GM23248 (cell line): ENCODE data around the gene FRYL. TPM values are rescaled to one million over a fixed set of nuclear protein-coding genes. Genes with fewer than 3 reads are reported as not detected.

Source experiments
- DNase-seq: peaks from one replicate; pipeline ENCODE4 v3.0.0-alpha.2; 2015
- H2AFZ ChIP-seq: fragments of 200-600 bp; sonication (generic); 2 replicates; pipeline ENCODE4 v1.6.1; 2016; ENCODE audit warnings: antibody characterized with exemption
- H3F3A ChIP-seq: fragments of 200-600 bp; sonication (generic); 2 replicates; pipeline ENCODE4 v1.6.1; 2016; ENCODE audit warnings: mild to moderate bottlenecking, antibody characterized with exemption, mixed run types; ENCODE audit not compliant: insufficient read depth
- H3K27ac ChIP-seq: fragments of 200-600 bp; sonication (generic); 2 replicates; pipeline ENCODE4 v1.5.1; 2016; ENCODE audit warnings: mild to moderate bottlenecking
- H3K27me3 ChIP-seq: fragments of 200-600 bp; sonication (generic); replicated peaks from 2 replicates; pipeline ENCODE4 v1.6.1; 2016; ENCODE audit warnings: mild to moderate bottlenecking; ENCODE audit not compliant: insufficient read depth
- H3K36me3 ChIP-seq: fragments of 200-600 bp; sonication (generic); 2 replicates; pipeline ENCODE4 v1.6.1; 2016; ENCODE audit warnings: low read depth, mild to moderate bottlenecking
- H3K4me1 ChIP-seq: fragments of 200-600 bp; sonication (generic); 2 replicates; pipeline ENCODE4 v1.6.1; 2016; ENCODE audit warnings: mild to moderate bottlenecking; ENCODE audit not compliant: insufficient read depth
- H3K4me2 ChIP-seq: fragments of 200-600 bp; sonication (generic); one replicate; pipeline ENCODE4 v1.6.1; 2016; ENCODE audit warnings: mild to moderate bottlenecking; ENCODE audit not compliant: unreplicated experiment
- H3K4me3 ChIP-seq: fragments of 200-600 bp; sonication (generic); 2 replicates; pipeline ENCODE4 v1.5.1; 2016; ENCODE audit warnings: mild to moderate bottlenecking
- H3K79me2 ChIP-seq: fragments of 200-600 bp; sonication (generic); 2 replicates; pipeline ENCODE4 v1.6.1; 2016; ENCODE audit warnings: mild to moderate bottlenecking; ENCODE audit not compliant: insufficient read depth
- H3K9ac ChIP-seq: fragments of 200-600 bp; sonication (generic); 2 replicates; pipeline ENCODE4 v1.6.1; 2016; ENCODE audit warnings: mild to moderate bottlenecking
- H3K9me2 ChIP-seq: fragments of 200-600 bp; sonication (generic); 2 replicates; pipeline ENCODE4 v1.6.1; 2016; ENCODE audit warnings: mixed run types, mild to moderate bottlenecking, moderate library complexity; ENCODE audit not compliant: insufficient read depth
- H3K9me3 ChIP-seq: fragments of 200-600 bp; sonication (generic); one replicate; pipeline ENCODE4 v1.6.1; 2017; ENCODE audit warnings: low read depth
- H4K20me1 ChIP-seq: fragments of 200-600 bp; sonication (generic); 2 replicates; pipeline ENCODE4 v1.6.0; 2016; ENCODE audit not compliant: insufficient read depth
- EZH2 ChIP-seq: fragments of 200-600 bp; sonication (generic); IDR thresholded peaks from 2 replicates; pipeline ENCODE4 v1.6.1; 2018; ENCODE audit warnings: antibody characterized with exemption, mild to moderate bottlenecking; ENCODE audit not compliant: insufficient read depth, poor library complexity, severe bottlenecking
- EZH2phosphoT487 ChIP-seq: fragments of 200-600 bp; sonication (generic); IDR thresholded peaks from 2 replicates; pipeline ENCODE4 v1.6.1; 2018; ENCODE audit warnings: antibody characterized with exemption, moderate library complexity, mild to moderate bottlenecking, low read depth; ENCODE audit not compliant: insufficient read depth
- WGBS, 2 experiments: methylation state at CpG; one replicate each; pipeline ENCODE4 v1.1.6; 2015 to 2017; ENCODE audit warnings: low lambda C conversion rate in 2 of 2, low coverage in 1 of 2; ENCODE audit errors: missing lambda C conversion rate in 2 of 2; 5-methylcytosine and 5-hydroxymethylcytosine counted together
- in situ Hi-C: fragments of 300-500 bp; cut with MboI; formaldehyde crosslinking; loops from 2 replicates; pipeline ENCODE4 v1.15.0; 2020
- polyA plus RNA-seq: library from polyadenylated mRNA; unstranded; fragments of >200 nt; fragmentation: Nextera tagmentation; extraction: Ambion mirVana; gene quantifications from 2 replicates; pipeline ENCODE4 v1.2.1, GENCODE V29; 2016
- total RNA-seq: library from RNA; depleted of rRNA; stranded (reverse); fragments of >200 nt; shearing (Covaris generic); gene quantifications from 2 replicates; pipeline ENCODE4 v1.2.3, GENCODE V29; 2014

FRYL gene
- total and polyA plus RNA-seq, 2 experiments from 2014 or later = 16.6 to 28.4 TPM

DNA sequence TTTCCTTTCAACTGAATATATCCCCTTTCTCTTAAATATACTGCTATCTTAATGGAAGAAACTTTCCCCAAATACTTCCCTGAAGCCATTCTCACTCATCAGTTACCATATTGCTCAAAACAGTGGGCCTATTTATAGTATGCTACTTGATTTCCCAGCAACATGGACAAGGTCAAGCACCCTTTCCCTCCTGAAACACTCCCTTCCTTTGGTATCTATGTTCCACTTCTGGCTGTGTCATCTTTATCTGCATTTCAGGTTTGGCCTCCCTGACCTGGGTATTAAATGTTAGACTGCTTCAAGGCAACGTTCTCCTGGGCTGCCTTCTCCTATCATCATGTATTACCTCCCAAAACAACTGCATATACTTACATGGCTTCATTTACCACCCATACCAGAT lies 188.7 kb downstream of the FRYL start:
- no peak overlapping the region for H3K4me2 ChIP-seq
- H3K36me3 ChIP-seq = peaks cover 15% of the 10 kb centered on the region
- no peaks in the 10 kb centered on the region for H3K4me1 ChIP-seq
- no peaks in the 10 kb centered on the region for H3K9me2 ChIP-seq
- no peak overlapping the region for H3K27ac ChIP-seq
- no peak overlapping the region for H2AFZ ChIP-seq
- no peak for DNase-seq
- no peaks in the 10 kb centered on the region for H3K9me3 ChIP-seq
- H3K79me2 ChIP-seq = no peaks in the 10 kb centered on the region
- no peaks in the 10 kb centered on the region for H3K27me3 ChIP-seq
- no peak for TF ChIP-seq EZH2phosphoT487
- TF ChIP-seq EZH2 = no peak
- no peak overlapping the region for H3K4me3 ChIP-seq
- 96 to 100% methylated on average over 1 of the region's 1 CpG for WGBS, 2 experiments
- in situ Hi-C loops = loop anchor here (25.0 kb wide), 1 partner anchor 196 kb away; the partner anchor contains the start of gene FRYL
- no peak overlapping the region for H3K9ac ChIP-seq
- H3F3A ChIP-seq = no peaks in the 10 kb centered on the region
- no peaks in the 10 kb centered on the region for H4K20me1 ChIP-seq

- Histone ChIP-seq H3K4me2 (no peak overlapping the region), H3K9ac (no peak overlapping the region), H3F3A (0 out of 2 replicates have a peak, but pooled peaks cover 3% of the 10 kb centered on the region), H3K4me1 (no peaks in the 10 kb centered on the region), H3K36me3 (peaks cover 20% of the 10 kb centered on the region), H3K9me2 (no peaks in the 10 kb centered on the region), H4K20me1 (no peaks in the 10 kb centered on the region), H3K9me3 (no peaks in the 10 kb centered on the region), H3K4me3 (no peak overlapping the region), H2AFZ (no peak overlapping the region), H3K79me2 (no peaks in the 10 kb centered on the region), H3K27me3 (no peaks in the 10 kb centered on the region), H3K27ac (no peak overlapping the region)
- in situ Hi-C loops = loop anchor here (25.0 kb wide), 1 partner anchor 196 kb away; the partner anchor contains the start of gene FRYL
- 90 to 92% methylated on average over 2 of the region's 2 CpGs for WGBS, 2 experiments
- DNase-seq = no peak
- TF ChIP-seq EZH2phosphoT487 (no peak), EZH2 (no peak)
These were observed 189.2 kb downstream of the FRYL start for GRCh38 chr4:48590884-48591283.

GRCh38 chr4:48589098-48589445 lies 191.0 kb downstream of the FRYL start:
- in situ Hi-C loops = loop anchor here (25.0 kb wide), 1 partner anchor 198 kb away; the partner anchor contains the start of gene FRYL
- H4K20me1 ChIP-seq = no peaks in the 10 kb centered on the region
- no peaks in the 10 kb centered on the region for H3K9me2 ChIP-seq
- TF ChIP-seq EZH2phosphoT487 (no peak), EZH2 (no peak)
- peaks cover 19% of the 10 kb centered on the region; the same call in 1 of the 2 replicates for H3K36me3 ChIP-seq
- no peak overlapping the region for H3K4me2 ChIP-seq
- no peak overlapping the region for H3K27ac ChIP-seq
- 0 out of 2 replicates have a peak, but pooled peaks cover 4% of the 10 kb centered on the region for H3F3A ChIP-seq
- H3K9me3 ChIP-seq = no peaks in the 10 kb centered on the region
- no peak for DNase-seq
- H3K27me3 ChIP-seq = no peaks in the 10 kb centered on the region
- 94 to 100% methylated on average over 1 of the region's 1 CpG for WGBS, 2 experiments
- H3K79me2 ChIP-seq = no peaks in the 10 kb centered on the region
- H3K9ac ChIP-seq = no peak overlapping the region
- no peak overlapping the region for H3K4me3 ChIP-seq
- no peaks in the 10 kb centered on the region for H3K4me1 ChIP-seq
- H2AFZ ChIP-seq = no peak overlapping the region

GRCh38 chr4:48588230-48589097 lies 191.6 kb downstream of the FRYL start:
- peak; percentile 32 for DNase-seq
- 34 to 38% methylated on average over 3 of the region's 3 CpGs for whole genome bisulfite sequencing, 2 experiments
- no peaks in the 10 kb centered on the region for H3K27me3 ChIP-seq
- 0 out of 2 replicates have a peak, but pooled peaks cover 4% of the 10 kb centered on the region for H3F3A ChIP-seq
- no peak overlapping the region for H2AFZ ChIP-seq
- TF ChIP-seq EZH2phosphoT487 = no peak
- TF ChIP-seq EZH2 = no peak
- no peak overlapping the region for H3K9ac ChIP-seq
- H3K4me3 ChIP-seq = no peak overlapping the region
- H3K9me2 ChIP-seq = no peaks in the 10 kb centered on the region
- no peaks in the 10 kb centered on the region for H4K20me1 ChIP-seq
- H3K4me2 ChIP-seq = no peak overlapping the region
- H3K9me3 ChIP-seq = no peaks in the 10 kb centered on the region
- H3K36me3 ChIP-seq = 0 out of 2 replicates have a peak, but pooled peaks cover 19% of the 10 kb centered on the region
- H3K4me1 ChIP-seq = no peaks in the 10 kb centered on the region
- in situ Hi-C loops = loop anchor here (25.0 kb wide), 1 partner anchor 199 kb away; the partner anchor contains the start of gene FRYL
- no peaks in the 10 kb centered on the region for H3K79me2 ChIP-seq
- H3K27ac ChIP-seq = no peak overlapping the region
